Stomach (tissue), 4 donors: ENCODE measurements around the gene SLC2A8.

Source experiments
- POLR2AphosphoS5 ChIP-seq, 3 donors: sonication (generic); formaldehyde crosslinking; IDR thresholded peaks; one replicate each; pipeline ENCODE4 v1.6.1; 2016; ENCODE audit warnings: antibody characterized with exemption in 3 of 3
- TF ChIP-seq, protein P1 (sequence below), 7 experiments: fragments of 450-650 bp in 4 of 7; fragments of 200-600 bp in 3 of 7; sonication (generic) in 3 of 7; IDR thresholded peaks; one replicate each; pipeline ENCODE4 v1.5.1; 2016 to 2019; ENCODE audit warnings: antibody characterized with exemption in 7 of 7, control low read depth in 2 of 7, mild to moderate bottlenecking in 1 of 7

DNA sequence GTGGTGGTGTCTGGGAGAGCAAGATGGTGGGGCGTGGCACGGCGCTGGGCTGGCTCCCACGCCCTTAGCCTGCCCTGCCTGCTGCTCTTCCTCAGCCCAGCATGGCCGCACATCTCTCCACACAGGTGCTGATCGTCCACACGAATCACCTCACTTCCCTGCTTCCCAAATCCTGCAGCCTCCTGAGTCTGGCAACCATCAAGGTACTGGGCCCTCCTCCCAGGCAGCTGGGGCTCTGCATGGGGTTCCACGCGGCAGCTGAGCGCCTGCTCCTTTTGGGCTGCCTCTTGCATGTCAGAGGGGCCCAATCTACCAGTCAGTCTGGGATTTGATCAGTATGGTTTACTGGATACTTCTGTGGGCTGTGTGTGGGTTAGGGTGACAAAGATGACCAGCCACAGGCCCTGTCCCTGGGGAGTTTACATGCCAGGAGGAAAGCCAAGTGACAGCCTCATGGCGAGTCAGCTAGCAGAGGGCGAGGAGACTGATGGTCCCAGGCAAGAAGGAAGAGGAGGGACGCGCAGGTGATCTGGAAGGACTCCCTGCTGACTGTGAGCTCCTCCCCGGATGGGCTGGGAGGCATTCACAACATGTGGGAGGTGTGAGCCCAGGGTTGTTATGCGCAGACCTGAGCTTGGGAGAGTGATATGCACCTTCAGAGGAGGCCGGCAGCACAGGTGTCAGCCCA lies 60.4 kb downstream of the SLC2A8 start:
- TF ChIP-seq, protein P1, sequence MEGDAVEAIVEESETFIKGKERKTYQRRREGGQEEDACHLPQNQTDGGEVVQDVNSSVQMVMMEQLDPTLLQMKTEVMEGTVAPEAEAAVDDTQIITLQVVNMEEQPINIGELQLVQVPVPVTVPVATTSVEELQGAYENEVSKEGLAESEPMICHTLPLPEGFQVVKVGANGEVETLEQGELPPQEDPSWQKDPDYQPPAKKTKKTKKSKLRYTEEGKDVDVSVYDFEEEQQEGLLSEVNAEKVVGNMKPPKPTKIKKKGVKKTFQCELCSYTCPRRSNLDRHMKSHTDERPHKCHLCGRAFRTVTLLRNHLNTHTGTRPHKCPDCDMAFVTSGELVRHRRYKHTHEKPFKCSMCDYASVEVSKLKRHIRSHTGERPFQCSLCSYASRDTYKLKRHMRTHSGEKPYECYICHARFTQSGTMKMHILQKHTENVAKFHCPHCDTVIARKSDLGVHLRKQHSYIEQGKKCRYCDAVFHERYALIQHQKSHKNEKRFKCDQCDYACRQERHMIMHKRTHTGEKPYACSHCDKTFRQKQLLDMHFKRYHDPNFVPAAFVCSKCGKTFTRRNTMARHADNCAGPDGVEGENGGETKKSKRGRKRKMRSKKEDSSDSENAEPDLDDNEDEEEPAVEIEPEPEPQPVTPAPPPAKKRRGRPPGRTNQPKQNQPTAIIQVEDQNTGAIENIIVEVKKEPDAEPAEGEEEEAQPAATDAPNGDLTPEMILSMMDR (IDR thresholded peaks at IDR 0.05) = no peak
- no peak for TF ChIP-seq POLR2AphosphoS5 (IDR thresholded peaks at IDR 0.05)
